Astrocyte of the cerebellum (primary cell): ENCODE results near the gene RIN2.

Experiments used
- DNase-seq: peaks from one replicate; pipeline ENCODE4 v3.0.0-alpha.2; 2011; ENCODE audit warnings: low read depth
- H3K4me3 ChIP-seq: 2 replicates; pipeline ENCODE4 v1.5.1; 2011; ENCODE audit warnings: mild to moderate bottlenecking, low read depth, low read length, moderate library complexity
- in situ Hi-C: cut with HindIII; loops from 2 replicates; pipeline ENCODE4 v1.10.0; 2017; ENCODE audit warnings: low sequenced_read_pairs
- TF ChIP-seq, protein P1 (sequence below): IDR thresholded peaks from 2 replicates; pipeline ENCODE4 v1.5.1; 2012; ENCODE audit warnings: low read length, low read depth, moderate library complexity, mild to moderate bottlenecking; ENCODE audit errors: missing control alignments

RIN2 gene

DNA sequence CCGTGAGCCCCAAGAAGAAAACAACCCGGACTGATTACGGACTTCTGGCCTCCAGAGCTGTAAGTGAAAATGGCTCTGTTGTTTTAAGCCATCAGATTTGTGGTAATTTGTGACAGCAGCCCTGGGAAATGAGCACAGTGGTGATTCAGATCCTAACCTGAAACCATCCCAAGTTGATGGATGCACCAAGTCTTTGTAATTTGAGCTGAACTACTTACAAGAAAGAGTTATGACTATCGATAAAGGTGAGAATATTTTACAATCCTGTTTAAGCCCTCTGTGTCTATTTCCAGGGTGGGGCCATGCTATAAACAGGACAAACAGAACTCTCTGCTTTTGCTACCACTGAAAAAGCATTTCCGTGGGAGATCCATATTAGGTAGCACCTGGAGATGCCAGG, 19.1 kb upstream of the RIN2 start:
- TF ChIP-seq, protein P1, sequence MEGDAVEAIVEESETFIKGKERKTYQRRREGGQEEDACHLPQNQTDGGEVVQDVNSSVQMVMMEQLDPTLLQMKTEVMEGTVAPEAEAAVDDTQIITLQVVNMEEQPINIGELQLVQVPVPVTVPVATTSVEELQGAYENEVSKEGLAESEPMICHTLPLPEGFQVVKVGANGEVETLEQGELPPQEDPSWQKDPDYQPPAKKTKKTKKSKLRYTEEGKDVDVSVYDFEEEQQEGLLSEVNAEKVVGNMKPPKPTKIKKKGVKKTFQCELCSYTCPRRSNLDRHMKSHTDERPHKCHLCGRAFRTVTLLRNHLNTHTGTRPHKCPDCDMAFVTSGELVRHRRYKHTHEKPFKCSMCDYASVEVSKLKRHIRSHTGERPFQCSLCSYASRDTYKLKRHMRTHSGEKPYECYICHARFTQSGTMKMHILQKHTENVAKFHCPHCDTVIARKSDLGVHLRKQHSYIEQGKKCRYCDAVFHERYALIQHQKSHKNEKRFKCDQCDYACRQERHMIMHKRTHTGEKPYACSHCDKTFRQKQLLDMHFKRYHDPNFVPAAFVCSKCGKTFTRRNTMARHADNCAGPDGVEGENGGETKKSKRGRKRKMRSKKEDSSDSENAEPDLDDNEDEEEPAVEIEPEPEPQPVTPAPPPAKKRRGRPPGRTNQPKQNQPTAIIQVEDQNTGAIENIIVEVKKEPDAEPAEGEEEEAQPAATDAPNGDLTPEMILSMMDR: no peak
- in situ Hi-C loops: no loop called here
- DNase-seq: no peak
- no peak overlapping the region for H3K4me3 ChIP-seq

DNA sequence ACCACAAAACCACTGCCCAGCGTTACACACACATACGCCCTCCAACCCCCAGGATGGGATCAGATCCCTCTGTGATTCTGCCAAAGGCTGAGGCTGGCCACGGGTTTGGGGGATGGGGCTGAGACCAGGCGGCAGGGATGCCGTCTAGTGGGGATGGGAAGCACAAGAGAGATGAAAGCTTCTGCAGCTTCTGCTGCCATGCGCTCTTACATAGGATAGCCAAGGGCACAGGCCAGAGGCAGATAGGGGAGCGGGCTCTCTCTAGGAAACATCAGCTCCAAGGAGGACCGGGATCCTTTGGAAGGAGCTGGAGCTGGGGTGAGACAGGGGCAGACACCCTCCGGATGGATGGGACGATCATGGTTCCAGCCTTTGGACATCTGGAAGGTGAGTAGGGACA, 18.7 kb upstream of the RIN2 start:
- DNase-seq: no peak
- in situ Hi-C loops: no loop called here
- TF ChIP-seq, protein P1: no peak
- H3K4me3 ChIP-seq: no peak overlapping the region

DNA sequence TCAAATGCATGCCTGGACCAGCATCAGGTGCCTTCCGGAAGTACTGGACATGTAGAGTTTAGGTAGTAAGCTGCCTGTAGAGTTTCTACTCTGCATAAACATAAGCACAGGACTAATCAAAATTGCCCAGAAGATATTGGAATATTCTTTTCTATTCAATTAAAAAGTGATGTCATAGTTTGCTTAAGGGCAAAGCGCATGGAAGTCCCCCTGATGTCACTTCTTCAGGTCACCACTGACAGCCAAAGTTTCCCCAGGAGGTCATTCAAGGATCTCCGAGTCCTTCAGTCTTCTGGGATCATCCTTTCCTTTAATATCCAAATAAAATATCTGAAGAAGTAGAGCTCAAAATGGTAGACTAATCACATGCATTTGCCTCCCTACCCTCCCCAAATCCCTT, 17.5 kb upstream of the RIN2 start:
- no peak for DNase-seq
- H3K4me3 ChIP-seq: no peak overlapping the region
- in situ Hi-C loops: no loop called here
- TF ChIP-seq, protein P1: no peak

DNA sequence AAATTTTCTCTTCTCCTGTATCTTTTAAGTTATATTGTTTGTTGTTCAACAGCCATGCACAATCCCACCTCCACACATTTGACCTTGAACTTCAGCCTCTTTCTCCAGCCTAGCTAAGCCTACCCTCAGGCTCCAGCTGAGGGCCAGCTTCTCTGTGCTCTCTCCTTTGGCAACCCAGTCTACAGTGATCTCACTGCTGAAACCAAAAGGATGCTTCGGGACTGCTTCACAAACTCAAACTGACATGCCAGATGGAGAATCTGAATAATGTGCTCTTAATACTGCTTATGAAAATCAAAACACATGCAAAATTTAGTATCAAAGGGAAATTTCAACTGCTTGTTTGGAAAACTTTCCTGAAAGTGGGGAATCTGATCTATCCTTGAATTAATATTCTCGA, 16.1 kb upstream of the RIN2 start:
- in situ Hi-C loops: no loop called here
- TF ChIP-seq, protein P1: no peak
- no peak for DNase-seq
- H3K4me3 ChIP-seq: no peak overlapping the region

DNA sequence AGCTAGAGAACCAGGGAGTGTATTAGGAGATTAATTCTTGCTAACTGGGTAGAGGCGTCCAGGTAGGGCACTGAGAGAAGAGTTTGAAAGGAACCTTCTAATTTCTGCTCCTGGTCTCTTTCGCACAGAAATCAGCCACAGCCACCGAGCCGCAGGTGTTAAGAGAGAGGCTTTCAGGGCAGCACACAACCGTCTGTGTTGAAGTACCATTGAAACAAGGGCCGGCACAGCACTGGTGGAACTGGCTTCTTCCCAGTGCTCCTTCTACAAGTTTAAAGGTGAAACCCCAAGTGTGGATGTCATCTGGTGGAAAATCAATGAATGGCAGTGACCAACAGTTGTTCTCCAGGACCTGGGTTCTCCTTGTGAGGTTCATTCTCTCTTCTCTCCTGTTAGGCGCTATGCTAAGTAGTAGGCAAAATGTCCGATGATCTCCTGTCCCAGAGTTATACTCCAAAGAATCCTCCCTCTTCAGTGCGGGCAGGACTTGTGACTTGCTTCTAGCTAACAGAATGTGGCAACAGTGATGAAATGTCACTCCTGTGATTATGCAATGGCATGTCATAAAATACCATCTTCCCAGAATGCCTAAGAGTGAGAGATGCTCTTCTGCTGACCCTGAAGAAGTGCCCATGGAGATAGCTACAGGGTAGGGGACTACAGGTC, 15.0 kb upstream of the RIN2 start:
- H3K4me3 ChIP-seq: no peak overlapping the region

DNA sequence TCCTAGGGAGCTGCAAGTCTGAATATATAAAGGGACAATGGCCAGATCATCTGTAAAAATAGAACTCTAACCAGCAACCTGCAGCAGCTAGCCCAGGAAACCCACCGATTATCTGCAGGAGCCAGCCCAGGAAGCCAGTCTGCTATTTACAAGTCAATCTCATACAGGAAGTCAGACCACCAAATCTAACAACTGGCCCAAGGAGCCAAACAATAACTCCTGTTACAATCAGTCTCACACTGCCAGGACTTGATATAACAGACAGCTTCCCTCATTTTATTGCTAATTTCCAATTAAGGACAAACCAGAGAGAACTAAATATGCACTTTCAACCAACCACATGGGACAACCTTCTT, 14.4 kb upstream of the RIN2 start:
- no peak for DNase-seq
- TF ChIP-seq, protein P1: no peak
- H3K4me3 ChIP-seq: no peak overlapping the region
- in situ Hi-C loops: no loop called here

More for the DNA sequence above, 15.0 kb upstream of the RIN2 start:
- TF ChIP-seq, protein P1: no peak
- in situ Hi-C loops: no loop called here
- DNase-seq: no peak

DNA sequence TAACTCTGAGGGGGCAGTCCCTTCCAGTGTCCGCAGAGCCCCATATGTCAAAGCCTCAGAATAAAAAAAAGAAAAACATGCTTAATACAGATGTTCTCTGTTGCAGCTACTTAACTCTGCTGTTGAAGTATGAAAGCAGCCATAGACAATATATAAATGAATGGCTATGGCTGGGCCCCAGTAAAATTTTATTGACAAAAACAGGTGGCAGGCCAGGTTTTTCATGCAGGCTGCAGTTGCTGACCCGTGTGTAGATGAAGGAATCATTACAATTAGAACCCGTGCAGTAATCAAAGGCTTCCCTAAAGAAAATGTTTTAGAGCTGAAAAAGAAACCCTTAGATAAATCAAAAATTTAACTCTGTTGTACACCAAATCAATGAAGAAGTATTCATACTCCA, 13.0 kb upstream of the RIN2 start:
- in situ Hi-C loops: no loop called here
- TF ChIP-seq, protein P1: no peak
- no peak overlapping the region for H3K4me3 ChIP-seq
- no peak for DNase-seq
